HG03045 (cell line): ENCODE data around the gene RGS7BP.

ENCODE experiments used
- ATAC-seq: cut with Tn5 transposase; IDR thresholded peaks from one replicate; pipeline ENCODE4 v1.9.1; 2021; ENCODE audit warnings: mild to moderate bottlenecking, moderate library complexity; ENCODE audit not compliant: unreplicated experiment

Gene RGS7BP

GRCh38 chr5:64505769-64506566 is at the start of gene RGS7BP:
TSS of gene RGS7BP (plus strand) at chr5:64506015. CDS start at chr5:64506625, 610 bp downstream.
- ATAC-seq: no peak

GRCh38 chr5:64457846-64458245 is 48.0 kb upstream of the RGS7BP start:
- ATAC-seq: no peak

GRCh38 chr5:64458948-64459347 is 46.9 kb upstream of the RGS7BP start:
- ATAC-seq: no peak

GRCh38 chr5:64462391-64462790 is 43.4 kb upstream of the RGS7BP start:
- ATAC-seq: no peak

- ATAC-seq: no peak
Measured at GRCh38 chr5:64486163-64486562, 19.7 kb upstream of the RGS7BP start.

- no peak for ATAC-seq
Measured at GRCh38 chr5:64487283-64487682, 18.5 kb upstream of the RGS7BP start.

GRCh38 chr5:64489857-64490256 is 16.0 kb upstream of the RGS7BP start:
- ATAC-seq: no peak

- no peak for ATAC-seq
Measured at GRCh38 chr5:64497386-64497785, 8.4 kb upstream of the RGS7BP start.

- no peak for ATAC-seq
Measured at GRCh38 chr5:64502196-64502595, 3.6 kb upstream of the RGS7BP start.

GRCh38 chr5:64506567-64507263 is 900 bp downstream of the RGS7BP start:
- no peak for ATAC-seq

- ATAC-seq: no peak
Measured at GRCh38 chr5:64507264-64507605, 1.4 kb downstream of the RGS7BP start.

- no peak for ATAC-seq
Measured at GRCh38 chr5:64509828-64510227, 4.0 kb downstream of the RGS7BP start.

- ATAC-seq: no peak
Measured at GRCh38 chr5:64513492-64513891, 7.7 kb downstream of the RGS7BP start.

- no peak for ATAC-seq
Measured at GRCh38 chr5:64514612-64515011, 8.8 kb downstream of the RGS7BP start.

- ATAC-seq: no peak
Measured at GRCh38 chr5:64516216-64516615, 10.4 kb downstream of the RGS7BP start.

- ATAC-seq: peak; percentile 90
Measured at GRCh38 chr5:64518793-64519192, 13.0 kb downstream of the RGS7BP start.

GRCh38 chr5:64519263-64519662 is 13.4 kb downstream of the RGS7BP start:
- peak; percentile 5 for ATAC-seq

- ATAC-seq: no peak
Measured at GRCh38 chr5:64526734-64527439, 21.1 kb downstream of the RGS7BP start.

- ATAC-seq: no peak
Measured at GRCh38 chr5:64530076-64530475, 24.3 kb downstream of the RGS7BP start.

GRCh38 chr5:64532212-64532611 is 26.4 kb downstream of the RGS7BP start:
- no peak for ATAC-seq

GRCh38 chr5:64532657-64533056 is 26.8 kb downstream of the RGS7BP start:
- ATAC-seq: no peak

GRCh38 chr5:64534033-64534432 is 28.2 kb downstream of the RGS7BP start:
- no peak for ATAC-seq
